H9 (cell line): ENCODE results near the gene PSG6. TPM values are rescaled to one million over a fixed set of nuclear protein-coding genes. Genes with fewer than 3 reads are reported as not detected.
"Not testable (repeated sequence)": the region's sequence is repeated elsewhere in the genome, so short reads cannot be mapped to it uniquely, and the experiment has no call there.

Source experiments
- DNase-seq: peaks from one replicate; pipeline ENCODE4 v3.0.0-alpha.2; 2017
- H2AFZ ChIP-seq: one replicate; pipeline ENCODE4 v1.6.1; 2013; ENCODE audit warnings: mild to moderate bottlenecking, low read length, control low read depth, moderate library complexity
- H2AK5ac ChIP-seq: 2 replicates; pipeline ENCODE4 v1.6.1; 2013; ENCODE audit warnings: low read length, control low read depth, mixed read lengths; ENCODE audit not compliant: insufficient read length
- H2BK120ac ChIP-seq: one replicate; pipeline ENCODE4 v1.6.1; 2013; ENCODE audit warnings: low read depth, mild to moderate bottlenecking, low read length, control low read depth, inconsistent platforms; ENCODE audit not compliant: poor library complexity, severe bottlenecking
- H2BK12ac ChIP-seq: 2 replicates; pipeline ENCODE4 v1.6.1; 2013; ENCODE audit warnings: low read length, control low read depth, mixed read lengths, low read depth; ENCODE audit not compliant: insufficient read length
- H2BK15ac ChIP-seq: 2 replicates; pipeline ENCODE4 v1.6.1; 2013; ENCODE audit warnings: low read depth, low read length, control low read depth
- H2BK20ac ChIP-seq: one replicate; pipeline ENCODE4 v1.6.1; 2013; ENCODE audit warnings: low read depth, mild to moderate bottlenecking, low read length, control low read depth, inconsistent platforms; ENCODE audit not compliant: poor library complexity, severe bottlenecking
- H2BK5ac ChIP-seq: 2 replicates; pipeline ENCODE4 v1.6.1; 2013; ENCODE audit warnings: low read length, control low read depth, mixed read lengths; ENCODE audit not compliant: insufficient read length
- H3K14ac ChIP-seq: 2 replicates; pipeline ENCODE4 v1.6.1; 2013; ENCODE audit warnings: low read length, control low read depth; ENCODE audit not compliant: insufficient read depth
- H3K18ac ChIP-seq: 2 replicates; pipeline ENCODE4 v1.6.1; 2013; ENCODE audit warnings: low read depth, mild to moderate bottlenecking, mixed read lengths, low read length, control low read depth; ENCODE audit not compliant: insufficient read length
- H3K23ac ChIP-seq: 2 replicates; pipeline ENCODE4 v1.6.1; 2013; ENCODE audit warnings: low read length, control low read depth, mixed read lengths, low read depth; ENCODE audit not compliant: insufficient read length
- H3K23me2 ChIP-seq: 2 replicates; pipeline ENCODE4 v1.6.1; 2013; ENCODE audit warnings: low read depth, mild to moderate bottlenecking, mixed read lengths, low read length, control low read depth; ENCODE audit not compliant: insufficient read length, poor library complexity, severe bottlenecking
- H3K27ac ChIP-seq: 2 replicates; pipeline ENCODE4 v1.5.1; 2013; ENCODE audit warnings: low read length, control low read depth, mixed read lengths, low read depth; ENCODE audit not compliant: insufficient read length
- H3K27me3 ChIP-seq: 2 replicates; pipeline ENCODE4 v1.6.1; 2013; ENCODE audit warnings: low read length, control low read depth, inconsistent platforms; ENCODE audit not compliant: insufficient read depth
- H3K4ac ChIP-seq: 2 replicates; pipeline ENCODE4 v1.6.1; 2013; ENCODE audit warnings: low read depth, mild to moderate bottlenecking, control low read depth, inconsistent platforms, low read length, moderate library complexity
- H3K4me1 ChIP-seq: 2 replicates; pipeline ENCODE4 v1.6.1; 2013; ENCODE audit warnings: low read length, control low read depth, inconsistent platforms; ENCODE audit not compliant: insufficient read depth
- H3K4me2 ChIP-seq: 2 replicates; pipeline ENCODE4 v1.6.1; 2013; ENCODE audit warnings: low read length, control low read depth, mixed read lengths; ENCODE audit not compliant: insufficient read length, insufficient read depth
- H3K56ac ChIP-seq: 2 replicates; pipeline ENCODE4 v1.6.1; 2013; ENCODE audit warnings: low read depth, mild to moderate bottlenecking, mixed read lengths, low read length, control low read depth; ENCODE audit not compliant: insufficient read length
- H3K79me1 ChIP-seq: 2 replicates; pipeline ENCODE4 v1.6.1; 2013; ENCODE audit warnings: low read depth, mild to moderate bottlenecking, moderate library complexity, low read length, control low read depth, inconsistent platforms; ENCODE audit not compliant: insufficient read depth, poor library complexity, severe bottlenecking
- H3K79me2 ChIP-seq: 2 replicates; pipeline ENCODE4 v1.6.1; 2013; ENCODE audit warnings: low read length, control low read depth, inconsistent platforms; ENCODE audit not compliant: insufficient read depth
- H3K9ac ChIP-seq: 2 replicates; pipeline ENCODE4 v1.6.1; 2013; ENCODE audit warnings: low read length, control low read depth, mixed read lengths; ENCODE audit not compliant: insufficient read length; ENCODE audit errors: extremely low read depth
- H3K9me3 ChIP-seq: one replicate; pipeline ENCODE4 v1.6.1; 2013; ENCODE audit warnings: low read depth, low read length, inconsistent platforms; ENCODE audit not compliant: control insufficient read depth
- H3T11ph ChIP-seq: one replicate; pipeline ENCODE4 v1.6.1; 2013; ENCODE audit warnings: mild to moderate bottlenecking, low read length, control low read depth, inconsistent platforms
- H4K20me1 ChIP-seq: one replicate; pipeline ENCODE4 v1.6.1; 2013; ENCODE audit not compliant: control insufficient read depth, insufficient read length, insufficient read depth
- H4K5ac ChIP-seq: 2 replicates; pipeline ENCODE4 v1.6.1; 2013; ENCODE audit warnings: low read depth, mild to moderate bottlenecking, mixed read lengths, low read length, control low read depth; ENCODE audit not compliant: insufficient read length
- H4K8ac ChIP-seq: replicated peaks from 2 replicates; pipeline ENCODE4 v1.6.1; 2013; ENCODE audit warnings: low read length, control low read depth, mixed read lengths, low read depth; ENCODE audit not compliant: insufficient read length
- H4K91ac ChIP-seq: 2 replicates; pipeline ENCODE4 v1.6.1; 2013; ENCODE audit warnings: low read depth, mild to moderate bottlenecking, moderate library complexity, mixed read lengths, low read length, control low read depth; ENCODE audit not compliant: insufficient read length
- H3K27ac Mint-ChIP-seq, 3 experiments: 2 replicates in 2 of 3; 3 replicates in 1 of 3; pipeline ENCODE4 v1.8.0; 2020 to 2021; ENCODE audit warnings: mixed read lengths in 3 of 3, mild to moderate bottlenecking in 1 of 3, moderate library complexity in 1 of 3
- H3K27me3 Mint-ChIP-seq: 2 replicates; pipeline ENCODE4 v1.8.0; 2021; ENCODE audit warnings: low read depth, mild to moderate bottlenecking, moderate library complexity, mixed read lengths
- H3K36me3 Mint-ChIP-seq, 3 experiments: 2 replicates in 2 of 3; 3 replicates in 1 of 3; pipeline ENCODE4 v1.8.0; 2020 to 2021; ENCODE audit warnings: low read depth in 3 of 3, mixed read lengths in 3 of 3; ENCODE audit not compliant: insufficient read depth in 1 of 3
- H3K4me1 Mint-ChIP-seq, 2 experiments: 2 replicates each; pipeline ENCODE4 v1.8.0; 2020; ENCODE audit warnings: mixed read lengths in 2 of 2
- H3K4me3 Mint-ChIP-seq, 2 experiments: 2 replicates in 1 of 2; 3 replicates in 1 of 2; pipeline ENCODE4 v1.8.0; 2020 to 2021; ENCODE audit warnings: mild to moderate bottlenecking in 2 of 2, mixed read lengths in 2 of 2, moderate library complexity in 1 of 2
- H3K9me3 Mint-ChIP-seq, 2 experiments: 2 replicates in 1 of 2; 3 replicates in 1 of 2; pipeline ENCODE4 v1.8.0; 2020; ENCODE audit warnings: mild to moderate bottlenecking in 2 of 2, mixed read lengths in 2 of 2, moderate library complexity in 1 of 2
- CTCF ChIP-seq: fragments of 200-600 bp; sonication (generic); conservative IDR thresholded peaks from 3 replicates; pipeline ENCODE4 v1.8.0; 2021; ENCODE audit warnings: antibody characterized with exemption, mild to moderate bottlenecking
- WGBS: extraction: QIAGEN DNeasy Blood & Tissue Kit; methylation state at CpG from one replicate; pipeline ENCODE4 v1.1.7; 2013; ENCODE audit warnings: missing lambda C conversion rate, low lambda C conversion rate, mixed read lengths; ENCODE audit not compliant: insufficient read length; ENCODE audit errors: extremely low coverage; 5-methylcytosine and 5-hydroxymethylcytosine counted together
- total RNA-seq: library from RNA; stranded (reverse); gene quantifications from 2 replicates; pipeline ENCODE4 v1.2.1, GENCODE V29; 2021

Gene PSG6
- total RNA-seq, 1 experiment from 2014 or later = not detected

- H3K14ac ChIP-seq, H2BK20ac ChIP-seq, H3K18ac ChIP-seq, H4K5ac ChIP-seq, H3K27ac ChIP-seq, H4K91ac ChIP-seq, H3K79me2 ChIP-seq, H3K27ac Mint-ChIP-seq, H4K8ac ChIP-seq, H3K4me1 ChIP-seq, H3K23ac ChIP-seq, H3K4me2 ChIP-seq, DNase-seq, H3K23me2 ChIP-seq, H2BK12ac ChIP-seq, H2AK5ac ChIP-seq, H3K4ac ChIP-seq, H3K79me1 ChIP-seq, H3K56ac ChIP-seq, H3K4me1 Mint-ChIP-seq, H4K20me1 ChIP-seq, H2BK15ac ChIP-seq, H3K27me3 ChIP-seq, H3K9ac ChIP-seq, H3K4me3 Mint-ChIP-seq, H2AFZ ChIP-seq, H2BK120ac ChIP-seq, H2BK5ac ChIP-seq, H3K27me3 Mint-ChIP-seq, H3T11ph ChIP-seq: not testable (repeated sequence)
- no CpG with 5 or more reads among the region's 26 CpGs for WGBS
- H3K9me3 ChIP-seq = peaks cover 78% of the 10 kb centered on the region
- 0 out of 3 replicates have a peak, but pooled peaks have one; percentile 11 for TF ChIP-seq CTCF
- Mint-ChIP-seq H3K9me3 (peaks cover 95 to 99% of the 10 kb centered on the region in 2 experiments), H3K36me3 (peaks cover 14 to 27% (median 21%) of the 10 kb centered on the region in 3 experiments; a peak in 6 of 7 replicates)
Observed at GRCh38 chr19:42919070-42919756, 1.5 kb upstream of the PSG6 start.

DNA sequence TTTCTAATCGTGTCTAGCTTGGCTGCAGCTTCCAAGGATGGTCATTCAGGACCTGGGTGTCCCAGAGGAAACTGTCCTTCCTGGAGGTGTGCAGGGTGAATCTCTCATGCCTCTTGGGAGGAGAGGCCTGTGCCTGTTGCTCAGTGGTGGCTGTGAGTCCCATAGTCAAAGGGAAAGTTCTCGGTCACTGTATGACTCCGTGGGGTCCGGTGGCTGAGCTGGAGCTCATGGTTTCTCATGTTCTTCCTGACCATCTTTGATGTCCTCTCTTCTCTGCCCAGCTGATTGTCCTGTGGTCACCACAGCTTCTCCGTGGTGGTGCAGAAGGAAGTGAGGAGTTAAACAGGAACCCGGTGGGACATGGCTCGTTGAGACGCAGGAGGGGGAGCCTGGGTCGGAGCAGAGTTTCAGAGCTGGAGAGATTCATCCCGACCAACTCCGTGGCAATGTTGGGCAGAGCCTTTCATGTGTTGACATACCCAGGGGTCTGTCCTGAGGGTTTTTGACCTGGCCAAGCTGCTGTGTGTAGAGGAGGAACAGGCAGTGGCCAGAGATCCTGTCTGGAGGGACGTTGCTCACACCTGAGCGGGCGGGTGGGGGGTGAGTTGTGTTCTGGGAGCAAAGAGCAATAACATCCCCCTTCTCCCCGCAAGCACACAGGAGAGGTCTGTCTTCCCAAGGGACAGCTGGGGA, 829 bp upstream of the PSG6 start:
- not testable (repeated sequence) for H3K79me1 ChIP-seq, H3K27me3 Mint-ChIP-seq
- no CpG with 5 or more reads among the region's 15 CpGs for whole genome bisulfite sequencing

More for the DNA sequence above, 829 bp upstream of the PSG6 start:
- H3K4me3 Mint-ChIP-seq, H3K18ac ChIP-seq, H4K91ac ChIP-seq, H3K4me2 ChIP-seq, H3K4ac ChIP-seq, H4K20me1 ChIP-seq, H3K27ac ChIP-seq, H3K27me3 ChIP-seq, H2BK20ac ChIP-seq, H3K27ac Mint-ChIP-seq, H2BK15ac ChIP-seq, H4K5ac ChIP-seq, H3K14ac ChIP-seq, H3K4me1 ChIP-seq, H2BK12ac ChIP-seq, H3T11ph ChIP-seq, H2AFZ ChIP-seq, H2BK5ac ChIP-seq, DNase-seq, H3K56ac ChIP-seq, H3K23me2 ChIP-seq, H3K9ac ChIP-seq, H4K8ac ChIP-seq, H3K79me2 ChIP-seq, H2BK120ac ChIP-seq, H3K23ac ChIP-seq, H3K4me1 Mint-ChIP-seq, H2AK5ac ChIP-seq: not testable (repeated sequence)
- peaks cover 97% of the 10 kb centered on the region in 2 experiments for H3K9me3 Mint-ChIP-seq
- H3K36me3 Mint-ChIP-seq = peaks cover 16 to 29% (median 21%) of the 10 kb centered on the region in 3 experiments; a peak in 6 of 7 replicates
- peaks cover 76% of the 10 kb centered on the region for H3K9me3 ChIP-seq
